Measurements from ENCODE around the gene PPP2R5C. TPM values are rescaled to one million over a fixed set of nuclear protein-coding genes. Genes with fewer than 3 reads are reported as not detected.
A peak's percentile ranks its signal among the peaks of the same experiment; 100 is the strongest.

Gene PPP2R5C
- total RNA-seq, 1 donor from 2014 or later, result 55.3 TPM

DNA sequence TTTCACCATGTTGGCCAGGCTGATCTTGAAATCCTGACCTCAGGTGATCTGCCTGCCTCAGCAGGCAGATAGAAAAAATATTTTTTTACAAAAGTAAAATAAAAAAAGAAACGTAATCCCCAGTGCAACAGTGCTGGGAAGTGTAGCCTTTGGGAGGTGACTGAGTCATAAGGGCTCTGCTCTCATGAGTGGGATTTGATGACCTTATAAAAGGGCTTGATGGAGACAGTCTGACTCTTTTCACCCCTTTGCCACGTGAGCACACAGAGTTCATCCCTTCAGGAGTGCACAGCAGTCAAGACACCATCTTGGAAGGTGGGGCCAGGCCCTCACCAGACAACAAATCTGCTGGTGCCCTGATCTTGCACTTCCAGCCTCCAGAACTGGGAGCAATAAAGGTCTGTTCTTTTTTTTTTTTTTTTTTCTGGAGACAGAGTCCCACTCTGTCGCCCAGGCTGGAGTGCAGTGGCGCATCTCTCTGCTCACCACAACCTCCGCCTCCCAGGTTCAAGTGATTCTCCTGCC lies 178.2 kb downstream of the PPP2R5C start:
- peaks cover 7 to 12% (median 9%) of the 10 kb centered on the region in 3 donors for H3K27me3 ChIP-seq (ENCODE audit: control insufficient read depth in 3 of 3, insufficient read depth in 3 of 3, low read length in 3 of 3)
- no peak overlapping the region for H3K27ac ChIP-seq (ENCODE audit: low read depth, low read length)
- H3K4me1 ChIP-seq (ENCODE audit: control insufficient read depth in 3 of 3, insufficient read depth in 3 of 3, low read length in 3 of 3), result no peaks in the 10 kb centered on the region
- H3K4me3 ChIP-seq (ENCODE audit: low read length in 3 of 3), result no peak overlapping the region
- H3K36me3 ChIP-seq (ENCODE audit: control insufficient read depth in 3 of 3, insufficient read depth in 3 of 3, low read length in 3 of 3), result no peaks in the 10 kb centered on the region
- H3K9ac ChIP-seq (ENCODE audit: low read depth in 1 of 3, low read length in 3 of 3), result no peak overlapping the region
- no peaks in the 10 kb centered on the region for H3K9me3 ChIP-seq (ENCODE audit: control insufficient read depth in 3 of 3, low read length in 3 of 3)

- Histone ChIP-seq H3K4me1 (ENCODE audit: control insufficient read depth in 3 of 3, insufficient read depth in 3 of 3, low read length in 3 of 3) (peaks cover 8 to 15% (median 12%) of the 10 kb centered on the region in 3 donors), H3K9me3 (ENCODE audit: control insufficient read depth in 3 of 3, low read length in 3 of 3) (no peaks in the 10 kb centered on the region), H3K9ac (ENCODE audit: low read depth in 1 of 3, low read length in 3 of 3) (no peak overlapping the region), H3K27ac (ENCODE audit: low read depth, low read length) (no peak overlapping the region), H3K4me3 (ENCODE audit: low read length in 3 of 3) (no peak overlapping the region), H3K27me3 (ENCODE audit: control insufficient read depth in 3 of 3, insufficient read depth in 3 of 3, low read length in 3 of 3) (peaks cover 0 to 4% (median 0%) of the 10 kb centered on the region in 3 donors), H3K36me3 (ENCODE audit: control insufficient read depth in 3 of 3, insufficient read depth in 3 of 3, low read length in 3 of 3) (peaks cover 0 to 2% (median 0%) of the 10 kb centered on the region in 3 donors)
Observed at GRCh38 chr14:101944451-101944850, 182.9 kb downstream of the PPP2R5C start.

GRCh38 chr14:101945171-101945570 lies 183.7 kb downstream of the PPP2R5C start:
- H3K27ac ChIP-seq (ENCODE audit: low read depth, low read length), result no peak overlapping the region
- H3K9ac ChIP-seq (ENCODE audit: low read depth in 1 of 3, low read length in 3 of 3), result no peak overlapping the region
- no peak overlapping the region for H3K4me3 ChIP-seq (ENCODE audit: low read length in 3 of 3)
- H3K36me3 ChIP-seq (ENCODE audit: control insufficient read depth in 3 of 3, insufficient read depth in 3 of 3, low read length in 3 of 3), result peaks cover 0 to 2% (median 0%) of the 10 kb centered on the region in 3 donors
- peaks cover 0 to 4% (median 0%) of the 10 kb centered on the region in 3 donors for H3K27me3 ChIP-seq (ENCODE audit: control insufficient read depth in 3 of 3, insufficient read depth in 3 of 3, low read length in 3 of 3)
- H3K9me3 ChIP-seq (ENCODE audit: control insufficient read depth in 3 of 3, low read length in 3 of 3), result no peaks in the 10 kb centered on the region
- peaks cover 11 to 18% (median 17%) of the 10 kb centered on the region in 3 donors for H3K4me1 ChIP-seq (ENCODE audit: control insufficient read depth in 3 of 3, insufficient read depth in 3 of 3, low read length in 3 of 3)

DNA sequence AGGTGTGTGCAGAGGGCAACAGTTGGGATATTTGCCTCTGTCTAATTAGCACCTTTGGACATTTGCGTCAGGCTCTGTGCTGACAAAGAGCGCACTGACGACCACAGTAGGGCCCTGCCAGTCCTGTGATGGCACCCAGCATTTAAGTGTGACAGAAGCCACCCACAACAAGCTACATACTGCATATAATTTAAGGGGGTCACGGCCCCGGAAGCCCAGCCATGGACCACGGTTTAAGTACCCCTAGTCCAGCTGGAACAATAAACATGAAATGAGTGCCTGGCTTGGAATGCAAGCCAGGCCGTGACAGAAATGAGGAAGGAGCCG lies 186.0 kb downstream of the PPP2R5C start:
- Histone ChIP-seq H3K27me3 (ENCODE audit: control insufficient read depth in 3 of 3, insufficient read depth in 3 of 3, low read length in 3 of 3) (peaks cover 0 to 4% (median 0%) of the 10 kb centered on the region in 3 donors), H3K27ac (ENCODE audit: low read depth, low read length) (peak overlapping the region; percentile 99), H3K36me3 (ENCODE audit: control insufficient read depth in 3 of 3, insufficient read depth in 3 of 3, low read length in 3 of 3) (peaks cover 0 to 2% (median 0%) of the 10 kb centered on the region in 3 donors), H3K9ac (ENCODE audit: low read depth in 1 of 3, low read length in 3 of 3) (peak overlapping the region; percentile 91 to 100 (median 95)), H3K4me3 (ENCODE audit: low read length in 3 of 3) (peak overlapping the region; percentile 88 to 100 (median 97)), H3K4me1 (ENCODE audit: control insufficient read depth in 3 of 3, insufficient read depth in 3 of 3, low read length in 3 of 3) (peaks cover 13 to 27% (median 19%) of the 10 kb centered on the region in 3 donors), H3K9me3 (ENCODE audit: control insufficient read depth in 3 of 3, low read length in 3 of 3) (no peaks in the 10 kb centered on the region)

DNA sequence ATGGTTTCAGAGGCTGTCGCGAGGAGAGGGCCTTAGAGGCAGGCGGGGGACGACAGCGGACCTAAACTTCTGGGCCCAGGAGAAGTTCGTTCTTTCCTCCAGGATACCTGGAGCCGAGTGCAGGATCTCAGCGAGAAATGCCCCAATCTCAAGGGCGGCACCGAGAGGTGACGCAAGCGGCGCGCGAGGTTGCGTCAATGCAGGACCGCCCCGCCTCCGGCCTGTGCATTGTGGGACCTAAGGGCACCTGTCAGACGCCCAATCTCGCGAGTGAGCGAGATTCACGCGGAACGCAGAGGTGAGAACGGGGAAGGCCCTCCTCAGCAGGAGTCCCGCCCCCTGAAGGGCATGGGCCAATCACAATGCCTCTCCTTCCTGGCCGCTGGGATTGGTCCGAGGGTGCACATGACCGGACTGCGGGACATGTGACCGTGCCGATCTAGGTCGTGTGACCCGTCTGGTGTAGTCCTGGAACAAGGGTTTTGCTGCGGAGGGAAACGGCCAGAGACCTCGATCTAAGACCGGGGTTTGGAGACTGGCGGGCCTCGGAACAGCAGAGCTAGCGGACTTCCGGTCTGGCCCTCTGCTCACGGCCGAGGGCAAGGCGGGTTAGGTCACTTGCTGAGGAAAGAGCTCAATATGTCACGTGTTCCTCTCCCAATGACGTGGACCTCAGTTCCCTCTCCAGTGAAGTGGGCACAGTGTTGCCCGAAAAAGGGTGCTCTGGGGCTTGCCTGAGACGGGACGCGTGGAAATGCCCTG lies 186.6 kb downstream of the PPP2R5C start:
- H3K9me3 ChIP-seq (ENCODE audit: control insufficient read depth in 3 of 3, low read length in 3 of 3), result no peaks in the 10 kb centered on the region
- peaks cover 13 to 27% (median 19%) of the 10 kb centered on the region in 3 donors for H3K4me1 ChIP-seq (ENCODE audit: control insufficient read depth in 3 of 3, insufficient read depth in 3 of 3, low read length in 3 of 3)
- peaks cover 0 to 2% (median 0%) of the 10 kb centered on the region in 3 donors for H3K36me3 ChIP-seq (ENCODE audit: control insufficient read depth in 3 of 3, insufficient read depth in 3 of 3, low read length in 3 of 3)
- peaks cover 0 to 4% (median 0%) of the 10 kb centered on the region in 3 donors for H3K27me3 ChIP-seq (ENCODE audit: control insufficient read depth in 3 of 3, insufficient read depth in 3 of 3, low read length in 3 of 3)
- H3K27ac ChIP-seq (ENCODE audit: low read depth, low read length), result peak overlapping the region; percentile 99
- peak overlapping the region; percentile 97 to 100 (median 98) for H3K4me3 ChIP-seq (ENCODE audit: low read length in 3 of 3)
- H3K9ac ChIP-seq (ENCODE audit: low read depth in 1 of 3, low read length in 3 of 3), result peak overlapping the region; percentile 98 to 100 (median 99)

GRCh38 chr14:101948666-101949216 lies 187.2 kb downstream of the PPP2R5C start:
- peak overlapping the region; percentile 99 for H3K27ac ChIP-seq (ENCODE audit: low read depth, low read length)
- peaks cover 13 to 27% (median 19%) of the 10 kb centered on the region in 3 donors for H3K4me1 ChIP-seq (ENCODE audit: control insufficient read depth in 3 of 3, insufficient read depth in 3 of 3, low read length in 3 of 3)
- H3K27me3 ChIP-seq (ENCODE audit: control insufficient read depth in 3 of 3, insufficient read depth in 3 of 3, low read length in 3 of 3), result peaks cover 0 to under 1% (median 0%) of the 10 kb centered on the region in 3 donors
- no peaks in the 10 kb centered on the region for H3K9me3 ChIP-seq (ENCODE audit: control insufficient read depth in 3 of 3, low read length in 3 of 3)
- H3K36me3 ChIP-seq (ENCODE audit: control insufficient read depth in 3 of 3, insufficient read depth in 3 of 3, low read length in 3 of 3), result peaks cover 0 to 2% (median 0%) of the 10 kb centered on the region in 3 donors
- peak overlapping the region; percentile 98 to 100 (median 99) for H3K9ac ChIP-seq (ENCODE audit: low read depth in 1 of 3, low read length in 3 of 3)
- peak overlapping the region; percentile 97 to 100 (median 98) for H3K4me3 ChIP-seq (ENCODE audit: low read length in 3 of 3)

DNA sequence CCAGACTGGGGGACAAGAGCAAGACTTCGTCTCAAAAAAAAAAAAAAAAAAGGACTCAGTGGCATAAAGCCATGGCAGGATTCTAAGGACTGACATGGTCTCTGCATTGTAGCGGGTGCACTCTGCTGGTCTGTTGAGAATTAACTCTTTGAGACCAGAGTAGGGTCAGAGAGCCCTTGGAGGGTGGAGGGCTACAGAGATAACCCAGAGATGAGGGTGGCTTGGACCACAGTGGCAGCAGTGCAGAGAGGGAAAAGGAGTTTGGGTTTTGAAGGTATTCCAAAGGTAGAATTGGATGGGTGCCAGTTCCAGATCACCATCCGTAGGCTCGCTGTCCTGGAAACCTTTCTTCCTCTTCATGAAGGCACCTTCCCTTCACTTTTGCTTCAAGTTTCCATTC lies 188.6 kb downstream of the PPP2R5C start:
- H3K9ac ChIP-seq (ENCODE audit: low read depth in 1 of 3, low read length in 3 of 3), result no peak overlapping the region
- peaks cover 0 to 2% (median 0%) of the 10 kb centered on the region in 3 donors for H3K36me3 ChIP-seq (ENCODE audit: control insufficient read depth in 3 of 3, insufficient read depth in 3 of 3, low read length in 3 of 3)
- H3K9me3 ChIP-seq (ENCODE audit: control insufficient read depth in 3 of 3, low read length in 3 of 3), result no peaks in the 10 kb centered on the region

DNA sequence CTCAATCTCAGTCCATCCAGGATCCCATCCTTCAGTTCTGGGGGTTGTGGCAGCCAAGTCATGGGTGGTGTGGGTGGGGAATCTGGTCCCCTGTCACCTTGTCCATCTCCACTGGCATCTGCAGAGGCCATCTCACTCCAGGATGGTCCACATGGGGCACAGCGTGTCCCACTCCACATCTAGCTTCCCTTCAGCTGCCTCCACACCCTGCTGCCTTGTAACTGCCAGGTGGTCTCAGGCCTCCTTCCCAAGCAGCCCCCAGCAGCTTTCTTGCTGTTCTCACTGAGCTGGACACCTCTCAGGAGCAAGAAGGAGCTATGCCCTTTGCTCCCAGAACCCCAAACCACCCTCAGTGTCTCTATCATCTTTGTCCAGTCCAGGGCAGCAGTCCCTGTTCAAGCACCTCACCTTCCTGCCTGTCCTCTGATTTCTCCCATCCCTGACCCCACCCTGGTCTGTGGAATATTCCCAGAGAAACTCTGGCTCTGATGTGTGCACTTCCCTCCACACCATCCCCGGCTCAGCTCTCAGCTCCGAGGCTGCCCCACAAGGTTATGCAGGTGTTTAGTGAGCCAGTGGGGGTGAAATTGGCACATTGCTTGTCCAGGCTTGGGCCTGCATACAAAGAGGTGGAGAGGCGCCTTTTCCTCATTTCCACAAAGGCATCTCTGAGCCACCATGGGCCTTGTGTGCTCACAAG lies 189.2 kb downstream of the PPP2R5C start:
- no peak overlapping the region for H3K4me3 ChIP-seq (ENCODE audit: low read length in 3 of 3)
- H3K4me1 ChIP-seq (ENCODE audit: control insufficient read depth in 3 of 3, insufficient read depth in 3 of 3, low read length in 3 of 3), result peaks cover 13 to 27% (median 19%) of the 10 kb centered on the region in 3 donors

More for the DNA sequence above, 188.6 kb downstream of the PPP2R5C start:
- peaks cover 13 to 27% (median 19%) of the 10 kb centered on the region in 3 donors for H3K4me1 ChIP-seq (ENCODE audit: control insufficient read depth in 3 of 3, insufficient read depth in 3 of 3, low read length in 3 of 3)
- H3K4me3 ChIP-seq (ENCODE audit: low read length in 3 of 3), result no peak overlapping the region
- H3K27ac ChIP-seq (ENCODE audit: low read depth, low read length), result no peak overlapping the region
- no peaks in the 10 kb centered on the region for H3K27me3 ChIP-seq (ENCODE audit: control insufficient read depth in 3 of 3, insufficient read depth in 3 of 3, low read length in 3 of 3)

DNA sequence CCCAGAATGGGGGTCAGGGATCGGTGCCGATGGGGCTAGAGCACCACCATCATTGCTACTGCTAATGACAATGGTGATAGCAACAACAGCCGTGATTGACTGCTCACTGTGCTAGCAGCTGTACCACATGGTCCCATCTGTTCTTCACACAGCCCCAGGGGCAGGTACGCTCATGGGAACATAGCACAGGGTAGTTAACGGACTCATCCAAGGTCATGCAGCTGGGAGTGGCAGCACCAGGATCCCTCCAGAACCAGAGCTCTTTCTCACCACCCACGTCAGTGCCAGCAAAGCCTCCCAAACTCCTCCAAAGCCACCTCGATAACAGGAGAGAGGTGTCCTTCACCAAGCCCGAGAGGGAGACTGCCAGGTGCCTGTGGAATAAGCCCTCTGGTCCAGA lies 191.6 kb downstream of the PPP2R5C start:
- Histone ChIP-seq H3K9ac (ENCODE audit: low read depth in 1 of 3, low read length in 3 of 3) (no peak overlapping the region), H3K27ac (ENCODE audit: low read depth, low read length) (no peak overlapping the region), H3K27me3 (ENCODE audit: control insufficient read depth in 3 of 3, insufficient read depth in 3 of 3, low read length in 3 of 3) (no peaks in the 10 kb centered on the region), H3K4me1 (ENCODE audit: control insufficient read depth in 3 of 3, insufficient read depth in 3 of 3, low read length in 3 of 3) (peaks cover 13 to 27% (median 17%) of the 10 kb centered on the region in 3 donors), H3K36me3 (ENCODE audit: control insufficient read depth in 3 of 3, insufficient read depth in 3 of 3, low read length in 3 of 3) (no peaks in the 10 kb centered on the region), H3K9me3 (ENCODE audit: control insufficient read depth in 3 of 3, low read length in 3 of 3) (no peaks in the 10 kb centered on the region), H3K4me3 (ENCODE audit: low read length in 3 of 3) (no peak overlapping the region)

More for the DNA sequence above, 189.2 kb downstream of the PPP2R5C start:
- Histone ChIP-seq H3K27ac (ENCODE audit: low read depth, low read length) (no peak overlapping the region), H3K27me3 (ENCODE audit: control insufficient read depth in 3 of 3, insufficient read depth in 3 of 3, low read length in 3 of 3) (no peaks in the 10 kb centered on the region), H3K9ac (ENCODE audit: low read depth in 1 of 3, low read length in 3 of 3) (no peak overlapping the region), H3K36me3 (ENCODE audit: control insufficient read depth in 3 of 3, insufficient read depth in 3 of 3, low read length in 3 of 3) (peaks cover 0 to 2% (median 0%) of the 10 kb centered on the region in 3 donors), H3K9me3 (ENCODE audit: control insufficient read depth in 3 of 3, low read length in 3 of 3) (no peaks in the 10 kb centered on the region)
